Measurements from ENCODE around the gene BIRC6.
"Not testable (repeated sequence)": the region's sequence is repeated elsewhere in the genome, so short reads cannot be mapped to it uniquely, and the experiment has no call there.

The BIRC6 gene

GRCh38 chr2:32626639-32627221 lies 269.9 kb downstream of the BIRC6 start:
- no peak overlapping the region for H3K4me3 Mint-ChIP-seq
- H3K36me3 Mint-ChIP-seq, result peaks cover 10% of the 10 kb centered on the region
- H3K27me3 Mint-ChIP-seq, result no peaks in the 10 kb centered on the region
- H3K4me1 Mint-ChIP-seq, result peaks cover 24% of the 10 kb centered on the region
- H3K27ac Mint-ChIP-seq, result no peak overlapping the region
- no peaks in the 10 kb centered on the region for H3K9me3 Mint-ChIP-seq

GRCh38 chr2:32627441-32627813 lies 270.6 kb downstream of the BIRC6 start:
- Mint-ChIP-seq H3K36me3 (peaks cover 13% of the 10 kb centered on the region), H3K27ac (peak overlapping the region; percentile 91), H3K4me3 (peak overlapping the region; percentile 97), H3K27me3 (no peaks in the 10 kb centered on the region), H3K9me3 (no peaks in the 10 kb centered on the region), H3K4me1 (peaks cover 31% of the 10 kb centered on the region)

- Mint-ChIP-seq H3K4me1 (peaks cover 33% of the 10 kb centered on the region), H3K27me3 (no peaks in the 10 kb centered on the region), H3K27ac (peak within 1 kb of the TSS; percentile 91), H3K36me3 (peaks cover 14% of the 10 kb centered on the region), H3K4me3 (peak within 1 kb of the TSS; percentile 97), H3K9me3 (no peaks in the 10 kb centered on the region)
Observed at GRCh38 chr2:32627814-32628579, 271.2 kb downstream of the BIRC6 start, which contains the start of gene TTC27. TTC27 (plus strand) TSS chr2:32628050; CDS start chr2:32628293, 243 bp downstream.

- peaks cover 16% of the 10 kb centered on the region for H3K36me3 Mint-ChIP-seq
- H3K9me3 Mint-ChIP-seq, result no peaks in the 10 kb centered on the region
- H3K27ac Mint-ChIP-seq, result no peak overlapping the region
- H3K4me1 Mint-ChIP-seq, result peaks cover 32% of the 10 kb centered on the region
- H3K4me3 Mint-ChIP-seq, result no peak overlapping the region
- H3K27me3 Mint-ChIP-seq, result no peaks in the 10 kb centered on the region
Observed at GRCh38 chr2:32632089-32632488, 275.3 kb downstream of the BIRC6 start.

GRCh38 chr2:32633040-32633439 lies 276.2 kb downstream of the BIRC6 start:
- no peak overlapping the region for H3K4me3 Mint-ChIP-seq
- no peaks in the 10 kb centered on the region for H3K9me3 Mint-ChIP-seq
- peaks cover 16% of the 10 kb centered on the region for H3K36me3 Mint-ChIP-seq
- H3K27ac Mint-ChIP-seq, result no peak overlapping the region
- no peaks in the 10 kb centered on the region for H3K27me3 Mint-ChIP-seq
- peaks cover 24% of the 10 kb centered on the region for H3K4me1 Mint-ChIP-seq

- not testable (repeated sequence) for H3K4me1 Mint-ChIP-seq, H3K4me3 Mint-ChIP-seq, H3K27me3 Mint-ChIP-seq, H3K27ac Mint-ChIP-seq, H3K36me3 Mint-ChIP-seq, H3K9me3 Mint-ChIP-seq
Observed at GRCh38 chr2:32638548-32638947, 281.7 kb downstream of the BIRC6 start.

GRCh38 chr2:32641180-32641579 lies 284.4 kb downstream of the BIRC6 start:
- Mint-ChIP-seq H3K27ac (no peak overlapping the region), H3K9me3 (no peaks in the 10 kb centered on the region), H3K4me3 (no peak overlapping the region), H3K27me3 (no peaks in the 10 kb centered on the region), H3K4me1 (no peaks in the 10 kb centered on the region), H3K36me3 (peaks cover 2% of the 10 kb centered on the region)

GRCh38 chr2:32647180-32647651 lies 290.4 kb downstream of the BIRC6 start:
- H3K27me3 Mint-ChIP-seq, result no peaks in the 10 kb centered on the region
- H3K36me3 Mint-ChIP-seq, result peaks cover 21% of the 10 kb centered on the region
- no peaks in the 10 kb centered on the region for H3K9me3 Mint-ChIP-seq
- H3K27ac Mint-ChIP-seq, result no peak overlapping the region
- H3K4me3 Mint-ChIP-seq, result no peak overlapping the region
- no peaks in the 10 kb centered on the region for H3K4me1 Mint-ChIP-seq

- Mint-ChIP-seq H3K4me3 (no peak overlapping the region), H3K27ac (no peak overlapping the region), H3K36me3 (peaks cover 18% of the 10 kb centered on the region), H3K4me1 (peaks cover 9% of the 10 kb centered on the region), H3K27me3 (no peaks in the 10 kb centered on the region), H3K9me3 (no peaks in the 10 kb centered on the region)
Observed at GRCh38 chr2:32652555-32653209, 295.9 kb downstream of the BIRC6 start.

GRCh38 chr2:32656069-32656468 lies 299.2 kb downstream of the BIRC6 start:
- Mint-ChIP-seq H3K27ac (no peak overlapping the region), H3K9me3 (no peaks in the 10 kb centered on the region), H3K4me3 (no peak overlapping the region), H3K36me3 (peaks cover 24% of the 10 kb centered on the region), H3K27me3 (no peaks in the 10 kb centered on the region), H3K4me1 (peaks cover 14% of the 10 kb centered on the region)

- no peak overlapping the region for H3K4me3 Mint-ChIP-seq
- H3K27me3 Mint-ChIP-seq, result no peaks in the 10 kb centered on the region
- H3K27ac Mint-ChIP-seq, result no peak overlapping the region
- peaks cover 23% of the 10 kb centered on the region for H3K4me1 Mint-ChIP-seq
- peaks cover 29% of the 10 kb centered on the region for H3K36me3 Mint-ChIP-seq
- no peaks in the 10 kb centered on the region for H3K9me3 Mint-ChIP-seq
Observed at GRCh38 chr2:32663864-32664263, 307.0 kb downstream of the BIRC6 start.

GRCh38 chr2:32666704-32667103 lies 309.9 kb downstream of the BIRC6 start:
- no peak overlapping the region for H3K27ac Mint-ChIP-seq
- no peaks in the 10 kb centered on the region for H3K27me3 Mint-ChIP-seq
- H3K4me1 Mint-ChIP-seq, result peaks cover 11% of the 10 kb centered on the region
- H3K4me3 Mint-ChIP-seq, result no peak overlapping the region
- H3K36me3 Mint-ChIP-seq, result peaks cover 20% of the 10 kb centered on the region
- H3K9me3 Mint-ChIP-seq, result no peaks in the 10 kb centered on the region

GRCh38 chr2:32668254-32668653 lies 311.4 kb downstream of the BIRC6 start:
- no peak overlapping the region for H3K27ac Mint-ChIP-seq
- H3K4me3 Mint-ChIP-seq, result no peak overlapping the region
- no peaks in the 10 kb centered on the region for H3K4me1 Mint-ChIP-seq
- no peaks in the 10 kb centered on the region for H3K9me3 Mint-ChIP-seq
- H3K27me3 Mint-ChIP-seq, result no peaks in the 10 kb centered on the region
- peaks cover 20% of the 10 kb centered on the region for H3K36me3 Mint-ChIP-seq

All from activated naive CD4-positive, alpha-beta T cell treated with anti-CD3 and anti-CD28 coated beads, Interleukin-2, amount 50 U/mL, for 24 hours (primary cell).